Measurements from ENCODE around the gene SLC1A4. TPM values are rescaled to one million over a fixed set of nuclear protein-coding genes. Genes with fewer than 3 reads are reported as not detected.

The SLC1A4 gene
- total and polyA plus RNA-seq, 10 of the 15 experiments (the other 5 are each of a cell fraction or from before 2014, with no cell fraction given): 10.8 to 43.2 (median 27.7) TPM

GRCh38 chr2:65064728-65065552 lies 75.7 kb downstream of the SLC1A4 start (continued):
- TF ChIP-seq MLLT1 (IDR thresholded peaks at IDR 0.05): 0 out of 2 replicates have a peak, but pooled peaks have one; percentile 74
- TF ChIP-seq IRF4 (IDR thresholded peaks at IDR 0.05; ENCODE audit: low read depth, low read length): 0 out of 2 replicates have a peak, but pooled peaks have one; percentile 51
- TF ChIP-seq CHD2 (IDR thresholded peaks at IDR 0.05; ENCODE audit: borderline replicate concordance, low read depth, low read length): 0 out of 2 replicates have a peak, but pooled peaks have one; percentile 16
- TF ChIP-seq PKNOX1 (IDR thresholded peaks at IDR 0.05): peak; percentile 53; the same call in 1 of the 2 replicates
- peak; percentile 7 to 70; a peak in 1 of 4 replicates for TF ChIP-seq BHLHE40 (IDR thresholded peaks at IDR 0.05; ENCODE audit: borderline replicate concordance in 1 of 2, low read depth in 2 of 2, low read length in 1 of 2)
- peak; percentile 80 for TF ChIP-seq MEF2B (IDR thresholded peaks at IDR 0.05; ENCODE audit: partially characterized antibody, poor library complexity, severe bottlenecking)
- TF ChIP-seq CHD4 (IDR thresholded peaks at IDR 0.05): no peak
- TF ChIP-seq JUNB (IDR thresholded peaks at IDR 0.05): peak; percentile 5; the same call in 1 of the 2 replicates
- no peak for TF ChIP-seq BMI1 (IDR thresholded peaks at IDR 0.05; ENCODE audit: borderline replicate concordance)
- TF ChIP-seq NR2C1 (IDR thresholded peaks at IDR 0.05): no peak
- TF ChIP-seq STAT3 (IDR thresholded peaks at IDR 0.05; ENCODE audit: low read depth, low read length): 0 out of 2 replicates have a peak, but pooled peaks have one; percentile 23
- 0 out of 2 replicates have a peak, but pooled peaks have one; percentile 48 for TF ChIP-seq TCF3 (IDR thresholded peaks at IDR 0.05; ENCODE audit: borderline replicate concordance, insufficient read depth, low read depth, low read length)
- peak; percentile 43 for TF ChIP-seq GATAD2B (conservative IDR thresholded peaks at IDR 0.05; ENCODE audit: low read depth)
- peak; percentile 87 to 98 (median 97) for TF ChIP-seq CTCF (IDR thresholded peaks at IDR 0.05 in 2 of 3, conservative IDR thresholded peaks at IDR 0.05 in 1 of 3; ENCODE audit: control insufficient read depth in 2 of 3, extremely low read depth in 1 of 3, insufficient read depth in 1 of 3, low read depth in 3 of 3, low read length in 3 of 3)
- peak; percentile 73 for TF ChIP-seq IKZF1 (conservative IDR thresholded peaks at IDR 0.05)
- peak; percentile 61; the same call in 1 of the 2 replicates for TF ChIP-seq ATF7 (IDR thresholded peaks at IDR 0.05; ENCODE audit: low read depth)
- no peak for TF ChIP-seq HDAC6 (IDR thresholded peaks at IDR 0.05; ENCODE audit: unreplicated experiment)
- peak; percentile 61; the same call in 1 of the 2 replicates for TF ChIP-seq MTA2 (IDR thresholded peaks at IDR 0.05; ENCODE audit: low read depth)
- 0 out of 2 replicates have a peak, but pooled peaks have one; percentile 56 for TF ChIP-seq SIN3A (IDR thresholded peaks at IDR 0.05; ENCODE audit: low read depth, low read length)
- TF ChIP-seq ATF2 (IDR thresholded peaks at IDR 0.05; ENCODE audit: low read length): 0 out of 2 replicates have a peak, but pooled peaks have one; percentile 9
- no peak for TF ChIP-seq HDAC2 (IDR thresholded peaks at IDR 0.05)
- TF ChIP-seq CREB1 (IDR thresholded peaks at IDR 0.05; ENCODE audit: low read depth): peak; percentile 48; the same call in 1 of the 2 replicates
- peak; percentile 90 for TF ChIP-seq NBN (IDR thresholded peaks at IDR 0.05)
- peak; percentile 67; the same call in 1 of the 2 replicates for TF ChIP-seq LARP7 (IDR thresholded peaks at IDR 0.05)
- TF ChIP-seq SMAD5 (IDR thresholded peaks at IDR 0.05; ENCODE audit: low read depth): no peak
- TF ChIP-seq RBBP5 (conservative IDR thresholded peaks at IDR 0.05): no peak

Measured in GM12878 (cell line).